Fibroblast of the aortic adventitia (primary cell): Measurements from ENCODE around the gene PCSK4. TPM values are rescaled to one million over a fixed set of nuclear protein-coding genes. Genes with fewer than 3 reads are reported as not detected.
A peak's percentile ranks its signal among the peaks of the same experiment; 100 is the strongest.

Experiments
- DNase-seq: peaks from one replicate; pipeline ENCODE4 v3.0.0-alpha.2; 2010; ENCODE audit warnings: low read depth
- H3K4me3 ChIP-seq: 2 replicates; pipeline ENCODE4 v1.5.1; 2011; ENCODE audit warnings: low read depth, mild to moderate bottlenecking, control low read depth, low read length, moderate library complexity
- total RNA-seq: library from RNA; depleted of rRNA; stranded (reverse); fragments of >200 nt; gene quantifications from 2 replicates; pipeline ENCODE4 v1.2.3, GENCODE V29; 2012; ENCODE audit warnings: low replicate concordance
- TF ChIP-seq, protein P1 (sequence below): IDR thresholded peaks from 2 replicates; pipeline ENCODE4 v1.5.1; 2011; ENCODE audit warnings: mild to moderate bottlenecking, low read length, control low read depth, inconsistent platforms; ENCODE audit not compliant: insufficient read depth

The PCSK4 gene
- total RNA-seq, 1 donor, result 2.2 TPM

DNA sequence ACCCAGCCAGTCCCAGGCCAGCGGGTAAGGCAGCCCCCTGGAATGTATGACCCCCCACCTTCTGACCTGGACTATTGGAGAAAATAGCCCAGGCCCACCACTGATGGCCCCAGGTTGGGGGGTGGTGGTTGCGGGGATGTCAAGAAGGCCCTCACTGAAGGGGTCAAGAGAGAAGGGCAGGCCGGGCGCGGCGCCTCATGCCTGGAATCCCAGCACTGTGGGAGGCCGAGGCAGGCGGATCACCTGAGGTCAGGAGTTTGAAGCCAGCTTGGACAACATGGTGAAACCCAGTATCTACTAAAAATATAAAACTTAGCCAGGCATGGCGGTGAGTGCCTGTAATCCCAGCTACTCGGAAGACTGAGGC, 24.1 kb upstream of the PCSK4 start:
- H3K4me3 ChIP-seq, result no peak overlapping the region
- DNase-seq, result no peak
- TF ChIP-seq, protein P1, sequence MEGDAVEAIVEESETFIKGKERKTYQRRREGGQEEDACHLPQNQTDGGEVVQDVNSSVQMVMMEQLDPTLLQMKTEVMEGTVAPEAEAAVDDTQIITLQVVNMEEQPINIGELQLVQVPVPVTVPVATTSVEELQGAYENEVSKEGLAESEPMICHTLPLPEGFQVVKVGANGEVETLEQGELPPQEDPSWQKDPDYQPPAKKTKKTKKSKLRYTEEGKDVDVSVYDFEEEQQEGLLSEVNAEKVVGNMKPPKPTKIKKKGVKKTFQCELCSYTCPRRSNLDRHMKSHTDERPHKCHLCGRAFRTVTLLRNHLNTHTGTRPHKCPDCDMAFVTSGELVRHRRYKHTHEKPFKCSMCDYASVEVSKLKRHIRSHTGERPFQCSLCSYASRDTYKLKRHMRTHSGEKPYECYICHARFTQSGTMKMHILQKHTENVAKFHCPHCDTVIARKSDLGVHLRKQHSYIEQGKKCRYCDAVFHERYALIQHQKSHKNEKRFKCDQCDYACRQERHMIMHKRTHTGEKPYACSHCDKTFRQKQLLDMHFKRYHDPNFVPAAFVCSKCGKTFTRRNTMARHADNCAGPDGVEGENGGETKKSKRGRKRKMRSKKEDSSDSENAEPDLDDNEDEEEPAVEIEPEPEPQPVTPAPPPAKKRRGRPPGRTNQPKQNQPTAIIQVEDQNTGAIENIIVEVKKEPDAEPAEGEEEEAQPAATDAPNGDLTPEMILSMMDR, result no peak

DNA sequence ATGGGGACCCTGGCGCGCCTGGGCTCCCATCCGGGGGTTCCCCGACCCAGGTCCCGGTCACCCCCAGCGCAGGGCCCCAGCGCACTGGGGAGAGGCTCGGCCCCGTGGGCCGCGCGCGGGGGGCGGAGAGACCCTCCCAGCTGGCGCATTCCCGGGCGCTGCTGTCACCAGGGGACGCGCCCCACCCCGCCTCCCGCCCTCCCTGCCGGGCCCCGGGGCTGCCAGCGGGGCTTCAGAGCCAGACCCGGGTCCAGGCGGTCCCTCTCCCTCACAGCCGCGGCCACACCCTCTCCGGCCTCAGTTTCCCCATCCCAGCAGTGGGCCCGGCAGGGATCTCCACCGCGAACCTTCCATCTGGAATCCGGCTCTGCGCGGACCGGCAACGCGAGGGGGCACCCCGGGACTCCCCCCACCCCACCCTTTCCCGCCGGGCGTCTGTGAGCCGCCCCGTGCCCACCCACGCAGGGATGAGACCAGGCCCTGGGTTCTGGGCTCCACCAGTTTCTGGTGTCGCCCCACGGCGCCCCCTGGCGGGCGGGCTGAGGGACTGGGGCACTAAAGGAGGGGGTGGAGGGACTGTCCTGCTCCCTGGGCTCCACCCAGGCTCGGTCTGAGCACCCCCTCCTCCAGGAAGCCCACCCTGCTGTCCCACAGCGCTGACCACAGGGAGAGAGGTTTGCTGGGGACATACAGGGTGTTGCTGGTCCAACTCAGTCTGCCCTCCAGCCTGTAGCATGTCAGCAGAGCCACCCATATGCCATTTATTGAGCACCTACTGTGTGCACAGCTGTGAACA, 23.5 kb upstream of the PCSK4 start:
- TF ChIP-seq, protein P1, result peak; percentile 69
- peak overlapping the region; percentile 76 for H3K4me3 ChIP-seq
- DNase-seq, result peak; percentile 52

DNA sequence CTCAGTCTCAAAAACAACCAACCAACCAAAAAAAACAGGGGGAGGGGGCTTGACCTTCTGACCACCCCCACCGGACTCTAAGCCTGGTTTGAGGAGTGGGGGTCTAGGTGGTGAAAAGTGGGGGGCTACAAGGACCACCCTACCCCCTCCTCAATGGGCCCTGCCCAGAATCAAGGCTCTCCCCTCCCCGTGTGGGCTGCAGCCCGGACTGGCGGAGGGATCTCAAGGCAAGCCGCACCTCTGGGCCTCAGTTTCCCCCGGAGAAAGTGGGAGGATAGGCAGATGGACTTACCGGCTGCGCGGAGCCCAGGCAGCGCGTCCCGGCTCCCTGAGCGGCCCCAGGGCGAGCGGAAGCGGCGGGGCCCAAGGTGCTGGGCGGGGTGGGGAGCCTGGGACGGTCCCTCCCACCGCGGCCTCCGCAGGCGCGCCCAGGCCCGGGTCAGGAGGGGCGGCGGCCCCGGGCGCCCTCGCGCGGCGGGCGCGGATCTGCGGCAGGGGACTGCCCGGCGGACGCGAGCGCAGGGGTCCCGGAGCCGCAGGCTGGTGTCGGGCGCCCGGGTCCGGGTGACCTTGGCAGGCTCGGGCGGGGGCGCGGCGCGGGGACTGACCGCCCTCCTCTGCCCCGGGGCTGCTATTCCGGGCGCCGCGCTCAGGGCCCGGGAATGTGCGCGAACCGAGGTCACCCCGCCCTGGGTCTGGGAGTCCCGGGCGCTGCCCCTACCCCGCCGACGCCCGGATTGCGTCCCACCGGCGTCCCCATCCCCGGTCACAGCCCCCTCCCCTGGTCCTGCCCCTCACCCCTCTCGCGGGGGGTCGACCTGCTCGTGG, 22.7 kb upstream of the PCSK4 start, which contains the start of gene ADAMTSL5:
ADAMTSL5 (minus strand) TSS at position 349 of the 828 bp plus-strand sequence. CDS start 2,076 bp downstream, outside the sequence.
- peak within 1 kb of the TSS; percentile 76 for H3K4me3 ChIP-seq
- TF ChIP-seq, protein P1, result peak; percentile 1
- peak; percentile 42 for DNase-seq

DNA sequence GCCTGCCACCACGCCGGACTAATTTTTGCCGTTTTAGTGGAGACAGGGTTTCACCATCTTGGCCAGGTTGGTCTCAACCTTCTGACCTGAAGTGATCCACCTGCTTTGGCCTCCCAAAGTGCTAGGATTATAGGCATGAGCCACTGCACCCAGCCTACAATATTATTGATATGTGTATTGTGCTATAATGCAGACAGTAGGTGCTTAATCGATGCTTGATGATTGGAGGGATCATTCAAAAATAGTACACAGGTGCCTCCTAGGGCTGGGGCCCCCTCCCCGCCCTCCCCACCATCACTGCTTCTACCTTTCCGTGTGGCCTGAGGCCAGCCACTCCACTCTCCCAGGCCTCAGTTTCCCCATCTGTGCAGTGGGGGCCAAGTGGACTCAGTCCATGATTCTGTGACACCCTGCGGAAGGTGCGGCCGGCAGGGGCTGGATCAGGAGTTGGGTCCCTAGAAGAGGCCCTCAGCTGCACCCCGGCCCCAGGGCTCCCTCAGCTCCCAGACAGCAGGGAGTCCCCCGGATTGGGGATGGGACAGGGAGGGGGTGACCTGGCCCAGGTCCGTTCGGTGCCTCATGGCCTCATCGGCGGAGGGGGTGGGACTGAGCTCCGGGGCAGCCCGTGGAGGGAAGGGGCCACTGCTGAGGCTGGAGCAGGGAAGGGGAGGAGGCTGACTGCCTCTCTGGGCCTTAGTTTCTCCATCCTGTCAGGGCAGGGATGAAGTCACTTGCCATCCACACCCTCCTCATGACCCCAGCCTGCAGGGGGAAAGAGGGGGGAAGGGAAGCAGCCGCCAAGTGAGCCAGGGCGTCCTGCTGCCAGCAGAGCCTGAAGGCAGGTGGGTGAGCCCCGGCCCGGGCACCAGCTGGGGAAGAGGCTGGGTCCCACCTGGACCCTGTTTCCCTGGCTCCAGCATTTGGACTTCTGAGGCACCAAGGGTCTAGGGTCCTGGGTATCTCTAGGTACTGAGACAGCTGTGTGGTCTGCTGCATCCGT, 21.5 kb upstream of the PCSK4 start:
- H3K4me3 ChIP-seq, result peak overlapping the region; percentile 14
- no peak for DNase-seq
- TF ChIP-seq, protein P1, result no peak

DNA sequence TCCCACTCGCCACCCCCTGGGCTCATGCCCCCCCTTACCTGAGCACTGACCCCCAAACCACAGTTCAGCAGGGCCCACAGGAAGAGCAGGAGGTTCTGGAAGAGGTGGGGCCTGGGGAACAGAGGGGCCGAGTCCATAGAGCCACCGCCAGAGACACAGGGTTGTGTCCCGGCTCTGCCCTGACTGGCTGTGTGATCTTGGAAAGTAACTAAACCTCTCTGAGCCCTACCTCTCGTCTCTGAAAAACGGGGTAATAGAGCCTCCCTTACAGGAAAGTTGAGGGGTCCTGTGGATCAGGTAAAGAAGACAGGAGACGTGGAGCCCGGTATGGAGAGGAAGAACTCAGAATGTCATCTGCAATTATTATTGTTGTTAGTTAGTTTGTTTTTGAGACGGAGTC, 20.7 kb upstream of the PCSK4 start:
- DNase-seq, result no peak
- TF ChIP-seq, protein P1, result no peak
- no peak overlapping the region for H3K4me3 ChIP-seq

DNA sequence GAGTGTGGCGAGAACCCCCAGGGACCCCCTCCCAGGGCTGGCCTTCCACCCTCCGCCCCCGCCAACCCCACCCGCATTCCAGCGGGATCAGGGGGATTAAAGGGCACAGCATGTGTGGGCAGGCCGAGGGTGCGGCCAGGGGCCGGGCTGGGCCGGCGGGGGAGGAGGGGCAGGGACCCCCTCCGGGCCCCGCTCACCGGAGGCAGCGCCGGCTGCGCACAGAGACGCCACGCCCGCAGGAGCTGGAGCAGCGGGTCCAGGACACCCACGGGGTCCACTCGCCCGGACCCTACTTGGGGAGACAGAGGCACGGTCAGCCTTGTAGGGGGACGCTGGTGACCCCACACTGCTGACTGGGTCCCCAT, 20.3 kb upstream of the PCSK4 start:
- TF ChIP-seq, protein P1, result no peak
- DNase-seq, result no peak
- no peak overlapping the region for H3K4me3 ChIP-seq
